Muscle layer of colon (tissue), 2 donors: ENCODE measurements around the gene ERAL1.

Experiments used
- H3K27ac ChIP-seq: one replicate; pipeline ENCODE4 v1.7.0; 2013; ENCODE audit warnings: low read depth, mild to moderate bottlenecking, low read length, moderate library complexity
- H3K27me3 ChIP-seq, 2 donors: one replicate each; pipeline ENCODE4 v1.7.0; 2013; ENCODE audit warnings: low read length in 2 of 2, mild to moderate bottlenecking in 2 of 2; ENCODE audit not compliant: insufficient read depth in 2 of 2, control insufficient read depth in 1 of 2
- H3K36me3 ChIP-seq: one replicate; pipeline ENCODE4 v1.7.0; 2013; ENCODE audit warnings: mild to moderate bottlenecking, low read length; ENCODE audit not compliant: insufficient read depth
- H3K4me1 ChIP-seq: one replicate; pipeline ENCODE4 v1.7.0; 2013; ENCODE audit warnings: mild to moderate bottlenecking, low read length; ENCODE audit not compliant: insufficient read depth
- H3K4me3 ChIP-seq, 2 donors: one replicate each; pipeline ENCODE4 v1.7.0; 2013; ENCODE audit warnings: low read length in 2 of 2, low read depth in 1 of 2, mild to moderate bottlenecking in 1 of 2, moderate library complexity in 1 of 2
- H3K9ac ChIP-seq: one replicate; pipeline ENCODE4 v1.7.0; 2013; ENCODE audit warnings: low read length
- H3K9me3 ChIP-seq: one replicate; pipeline ENCODE4 v1.7.0; 2013; ENCODE audit warnings: mild to moderate bottlenecking, low read length
- donor health status: abdominal sarcoma.
- donor health status: Adenocarcinoma of cecum.

The ERAL1 gene

DNA sequence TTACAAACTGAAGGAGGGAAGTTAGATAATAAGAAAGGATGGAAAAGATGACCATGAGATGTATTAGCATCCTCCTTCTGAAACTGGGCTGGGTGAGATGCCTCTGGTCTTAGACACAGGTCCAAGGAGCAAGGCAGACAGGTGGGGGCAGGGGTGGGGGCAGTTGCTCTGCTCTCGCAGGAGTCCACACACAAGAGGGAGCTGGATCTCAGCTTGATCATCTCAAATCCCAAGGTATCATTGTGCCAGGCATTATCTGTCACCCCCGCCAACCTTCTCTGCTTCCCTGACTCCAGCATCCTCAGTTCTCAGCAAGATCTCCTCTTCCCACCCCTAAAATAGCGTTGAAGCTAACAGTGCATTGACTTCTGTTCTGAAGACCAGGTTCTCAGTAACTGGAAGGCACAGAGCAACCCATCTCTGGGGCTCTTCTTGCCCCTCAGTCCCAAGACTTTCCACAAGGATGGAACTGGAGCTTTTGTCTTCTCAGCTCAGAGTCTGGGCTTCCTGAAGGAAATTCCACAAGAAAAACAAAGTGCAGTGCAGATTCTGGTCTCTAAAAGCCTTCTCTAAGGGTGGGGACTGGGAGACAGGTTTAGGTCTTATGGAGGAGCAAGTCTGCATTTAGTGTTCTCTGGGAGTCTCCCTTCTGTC, 41.1 kb downstream of the ERAL1 start:
- Histone ChIP-seq H3K9me3 (no peaks in the 10 kb centered on the region), H3K4me3 (peak overlapping the region in 1 of 2 donors; percentile 86), H3K27me3 (no peaks in the 10 kb centered on the region), H3K9ac (no peak overlapping the region), H3K36me3 (no peaks in the 10 kb centered on the region), H3K4me1 (peaks cover 20% of the 10 kb centered on the region), H3K27ac (peak overlapping the region; percentile 38)

DNA sequence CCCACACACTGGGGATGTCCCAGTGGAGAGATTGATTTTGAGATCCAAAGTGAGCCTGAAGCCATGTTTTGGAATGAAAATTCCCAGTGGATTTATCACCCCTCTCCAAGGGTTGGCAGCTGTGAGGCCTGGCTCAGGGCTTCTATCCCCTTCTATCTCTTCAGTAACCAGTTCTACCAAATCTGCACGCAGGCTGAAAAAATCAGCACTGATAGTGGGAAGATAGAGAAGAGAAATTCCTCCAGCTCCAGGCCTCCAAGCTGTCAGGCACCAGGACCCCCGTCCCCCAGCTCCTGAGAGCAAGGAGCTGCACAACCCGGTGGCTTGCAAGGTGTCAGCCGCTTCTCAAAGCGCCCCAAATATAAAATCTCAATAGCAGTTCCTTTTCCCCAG, 41.7 kb downstream of the ERAL1 start:
- Histone ChIP-seq H3K4me1 (peaks cover 20% of the 10 kb centered on the region), H3K27ac (peak overlapping the region; percentile 88), H3K9me3 (no peaks in the 10 kb centered on the region), H3K9ac (peak overlapping the region; percentile 74), H3K27me3 (no peaks in the 10 kb centered on the region), H3K36me3 (no peaks in the 10 kb centered on the region), H3K4me3 (peak overlapping the region in 1 of 2 donors; percentile 86)

DNA sequence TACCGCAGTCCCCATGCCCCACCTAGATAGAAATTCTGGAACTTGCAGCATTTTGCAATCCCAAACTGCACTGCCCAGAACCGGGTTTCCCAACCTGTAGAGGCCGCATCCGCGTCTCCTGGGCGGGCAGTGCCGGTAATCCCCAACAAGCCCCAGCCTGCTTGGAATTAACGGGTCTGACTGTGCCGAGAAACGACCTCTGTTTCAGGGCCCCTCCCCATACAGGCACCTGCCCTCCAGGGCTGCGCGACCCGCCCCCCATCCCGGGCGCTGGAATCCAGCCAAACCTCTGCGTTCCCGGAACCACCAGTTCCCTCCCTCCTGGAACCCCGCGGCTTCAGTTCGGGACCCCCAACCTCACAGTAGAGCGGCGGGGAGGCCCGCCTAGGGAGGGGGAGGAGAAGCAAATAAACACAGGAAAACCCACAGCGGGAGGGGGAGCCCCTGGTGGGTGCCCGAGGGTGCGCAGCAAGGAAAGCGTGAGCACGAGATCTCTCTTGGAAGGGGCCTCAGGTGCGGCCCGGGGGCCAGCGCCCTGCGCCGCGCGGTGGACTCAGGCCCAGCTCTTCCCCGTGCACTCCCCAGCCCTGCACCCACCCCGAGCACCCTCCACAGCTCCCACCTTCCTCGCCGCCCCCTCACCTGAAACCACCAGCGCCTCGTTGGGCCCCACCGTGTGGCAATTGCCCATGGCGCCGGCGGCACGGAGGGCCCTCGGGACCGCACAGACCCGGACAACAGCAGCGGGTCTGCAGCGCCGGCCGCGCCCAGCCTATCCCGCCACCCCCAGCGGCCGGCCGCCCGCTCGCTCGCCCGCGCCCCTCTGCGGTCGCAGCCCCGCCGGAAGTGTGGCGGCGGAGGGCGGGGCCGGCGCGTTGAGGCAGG, 42.3 kb downstream of the ERAL1 start, which contains the start of gene FLOT2:
Gene FLOT2 (minus strand): TSS at position 850 of the 885 bp plus-strand sequence. CDS start 159 bp downstream, at position 691.
- Histone ChIP-seq H3K4me1 (peaks cover 25% of the 10 kb centered on the region), H3K36me3 (no peaks in the 10 kb centered on the region)

DNA sequence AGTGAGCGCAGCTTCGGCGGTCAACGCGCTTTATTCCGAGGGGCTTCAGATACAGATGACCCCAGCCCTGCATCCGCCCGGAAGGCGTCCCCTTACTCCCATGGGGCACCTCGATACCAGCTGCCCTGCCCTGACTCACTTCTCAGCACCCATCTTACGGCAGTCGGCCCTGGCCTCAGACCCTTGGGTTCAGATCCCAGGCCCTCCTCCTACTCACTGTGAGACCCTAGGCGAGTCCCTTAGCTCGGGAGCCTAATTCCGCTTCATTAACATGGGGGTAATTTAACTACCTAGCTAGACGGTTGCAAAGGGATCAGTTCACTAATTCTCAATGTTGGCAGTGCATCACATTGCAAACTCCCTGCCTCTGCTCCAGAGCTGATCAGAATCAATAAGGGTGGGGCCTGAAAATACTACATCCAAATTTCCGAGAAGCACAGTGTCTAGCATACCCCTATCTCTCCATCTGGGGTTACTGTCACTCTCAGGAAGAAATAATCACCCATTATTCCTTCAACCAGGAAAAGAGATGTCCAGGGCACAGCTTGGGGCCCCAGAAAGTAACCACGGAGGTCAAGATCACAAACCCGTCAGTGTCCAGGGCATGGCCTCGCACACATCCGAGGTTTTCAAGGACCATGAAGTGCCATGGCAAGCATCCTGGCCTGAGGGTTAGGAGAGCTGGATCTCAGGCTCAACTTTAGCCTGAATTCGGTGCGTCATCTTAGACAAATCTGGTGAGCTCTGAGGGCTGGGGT, 43.1 kb downstream of the ERAL1 start:
- H3K4me1 ChIP-seq, result peaks cover 26% of the 10 kb centered on the region
- peak overlapping the region; percentile 97 for H3K9ac ChIP-seq
- H3K4me3 ChIP-seq, result peak overlapping the region; percentile 70 to 86
- H3K36me3 ChIP-seq, result no peaks in the 10 kb centered on the region
- no peaks in the 10 kb centered on the region for H3K27me3 ChIP-seq
- peak overlapping the region; percentile 88 for H3K27ac ChIP-seq
- H3K9me3 ChIP-seq, result no peaks in the 10 kb centered on the region

More for the DNA sequence above, 42.3 kb downstream of the ERAL1 start, which contains the start of gene FLOT2:
- Histone ChIP-seq H3K27me3 (no peaks in the 10 kb centered on the region), H3K9ac (peak within 1 kb of the TSS; percentile 97), H3K4me3 (peak within 1 kb of the TSS; percentile 70 to 86), H3K9me3 (no peaks in the 10 kb centered on the region), H3K27ac (peak within 1 kb of the TSS; percentile 88)

DNA sequence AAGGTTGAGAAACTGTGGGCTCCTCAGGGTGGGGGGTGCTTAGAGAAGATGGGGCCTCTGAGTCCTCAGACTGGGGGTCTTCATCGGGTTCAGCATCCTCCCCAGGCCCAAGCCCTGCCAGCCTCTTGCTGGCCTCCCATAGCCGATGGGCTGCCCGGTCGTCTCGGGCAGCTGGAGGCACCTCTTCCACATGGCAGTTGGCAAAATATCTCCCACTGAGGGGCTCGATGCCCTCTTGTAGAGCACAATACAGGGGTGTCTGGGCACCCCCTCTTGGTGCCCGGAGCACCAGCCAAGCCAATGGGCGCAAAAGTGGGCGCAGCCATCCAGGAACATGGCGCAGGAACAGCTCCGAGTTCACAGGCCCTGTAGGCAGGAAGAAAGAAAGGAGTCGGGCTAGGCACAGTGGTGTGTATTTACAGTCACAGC, 43.7 kb downstream of the ERAL1 start:
- peaks cover 26% of the 10 kb centered on the region for H3K4me1 ChIP-seq
- no peaks in the 10 kb centered on the region for H3K9me3 ChIP-seq
- peak overlapping the region; percentile 88 for H3K27ac ChIP-seq
- H3K9ac ChIP-seq, result no peak overlapping the region
- H3K4me3 ChIP-seq, result no peak overlapping the region
- H3K36me3 ChIP-seq, result no peaks in the 10 kb centered on the region
- no peaks in the 10 kb centered on the region for H3K27me3 ChIP-seq

GRCh38 chr17:28899212-28899815, 44.5 kb downstream of the ERAL1 start:
- Histone ChIP-seq H3K27me3 (no peaks in the 10 kb centered on the region), H3K9ac (no peak overlapping the region), H3K4me1 (peaks cover 26% of the 10 kb centered on the region), H3K36me3 (no peaks in the 10 kb centered on the region), H3K4me3 (no peak overlapping the region), H3K27ac (no peak overlapping the region), H3K9me3 (no peaks in the 10 kb centered on the region)

DNA sequence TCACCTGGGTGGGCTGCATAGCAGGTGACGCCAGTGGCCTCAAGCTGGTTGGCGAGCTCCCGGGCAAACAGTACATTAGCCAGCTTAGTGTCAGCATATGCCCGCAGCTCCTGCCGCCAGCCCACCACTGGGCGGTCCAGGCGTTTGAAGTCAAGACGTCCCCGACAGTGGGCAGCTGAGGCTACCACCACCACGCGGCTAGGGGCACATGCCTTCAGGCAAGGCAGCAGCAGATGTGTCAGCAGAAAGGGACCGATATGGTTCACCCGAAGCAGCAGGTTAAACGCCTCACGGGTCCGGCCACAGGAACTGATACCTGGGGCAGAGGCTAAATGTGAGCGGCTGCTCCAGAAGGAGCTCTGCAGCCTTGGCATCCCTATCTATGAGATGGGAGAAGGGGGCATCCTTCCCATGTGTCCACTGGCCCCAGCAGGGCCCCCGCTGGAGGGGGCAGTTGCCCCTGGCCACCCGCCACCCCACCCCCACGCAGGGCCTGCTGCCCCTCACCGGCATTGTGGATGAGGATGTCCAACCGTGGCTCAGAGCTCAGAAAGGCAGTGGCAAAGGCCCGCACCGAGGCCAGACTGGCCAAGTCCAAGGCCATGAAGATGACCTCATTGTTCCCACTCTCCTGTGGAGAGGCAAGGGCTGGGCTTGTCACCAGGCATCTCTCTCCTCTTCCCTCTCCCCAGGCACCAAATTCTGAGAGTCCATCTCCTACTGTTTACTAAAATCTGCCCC, 46.3 kb downstream of the ERAL1 start:
- no peak overlapping the region for H3K27ac ChIP-seq
- H3K27me3 ChIP-seq, result no peaks in the 10 kb centered on the region
- H3K9ac ChIP-seq, result no peak overlapping the region
- peaks cover 21% of the 10 kb centered on the region for H3K4me1 ChIP-seq
- H3K9me3 ChIP-seq, result no peaks in the 10 kb centered on the region
- peaks cover 5% of the 10 kb centered on the region for H3K36me3 ChIP-seq
- no peak overlapping the region for H3K4me3 ChIP-seq

GRCh38 chr17:28901866-28902818, 47.3 kb downstream of the ERAL1 start:
- Histone ChIP-seq H3K27ac (peak overlapping the region; percentile 57), H3K27me3 (no peaks in the 10 kb centered on the region), H3K36me3 (peaks cover 15% of the 10 kb centered on the region), H3K4me1 (peaks cover 25% of the 10 kb centered on the region), H3K4me3 (peak overlapping the region; percentile 44 to 58), H3K9ac (peak overlapping the region; percentile 14), H3K9me3 (no peaks in the 10 kb centered on the region)

DNA sequence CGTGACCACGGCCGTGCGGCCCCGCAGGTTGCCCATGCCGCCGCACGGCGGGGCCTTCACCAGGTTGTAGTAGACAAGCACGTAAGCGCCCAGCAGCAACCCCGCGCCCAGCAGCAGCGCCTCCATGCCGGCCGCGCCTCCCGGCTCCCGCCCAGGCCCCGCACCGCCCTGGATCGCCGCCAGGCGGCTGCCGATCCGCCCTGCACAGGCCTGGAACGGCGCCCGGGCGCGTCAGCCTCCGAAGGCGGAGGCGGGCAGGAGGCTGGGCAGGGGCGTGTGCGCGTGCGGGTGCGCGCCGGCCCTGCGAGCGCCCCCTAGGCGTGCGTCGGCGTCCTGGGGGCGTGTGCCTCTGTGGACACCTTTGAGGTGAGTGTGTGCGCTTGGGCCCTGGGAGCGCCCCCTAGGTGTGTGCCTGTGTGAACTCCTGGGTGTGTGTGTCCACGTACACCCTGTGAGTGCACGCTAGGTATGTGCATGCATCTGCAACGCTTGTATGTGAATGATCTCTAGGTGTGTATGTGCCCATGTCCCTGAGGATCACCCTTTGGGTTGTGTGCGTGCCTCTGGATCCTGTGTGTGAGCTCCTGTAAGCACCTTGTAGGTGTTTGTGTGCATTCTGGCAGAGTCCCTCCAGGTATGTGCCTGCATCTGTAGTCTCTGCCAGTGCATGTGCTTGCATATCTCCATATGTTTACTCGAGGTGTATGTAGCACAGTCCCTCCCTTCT, 48.2 kb downstream of the ERAL1 start, which contains the start of gene DHRS13:
Gene DHRS13 (minus strand): TSS at position 261 of the 727 bp plus-strand sequence. CDS start 135 bp downstream, at position 126.
- Histone ChIP-seq H3K27ac (peak within 1 kb of the TSS; percentile 57), H3K36me3 (peaks cover 18% of the 10 kb centered on the region), H3K4me3 (peak within 1 kb of the TSS; percentile 44 to 58), H3K9me3 (no peaks in the 10 kb centered on the region), H3K4me1 (peaks cover 30% of the 10 kb centered on the region), H3K9ac (peak within 1 kb of the TSS; percentile 14), H3K27me3 (no peaks in the 10 kb centered on the region)
